ENCODE data around the gene G6PC2.

GRCh38 chr2:168890006-168890782 is 10.9 kb upstream of the G6PC2 start, which contains the start of gene SPC25:
- TF ChIP-seq, protein P1, sequence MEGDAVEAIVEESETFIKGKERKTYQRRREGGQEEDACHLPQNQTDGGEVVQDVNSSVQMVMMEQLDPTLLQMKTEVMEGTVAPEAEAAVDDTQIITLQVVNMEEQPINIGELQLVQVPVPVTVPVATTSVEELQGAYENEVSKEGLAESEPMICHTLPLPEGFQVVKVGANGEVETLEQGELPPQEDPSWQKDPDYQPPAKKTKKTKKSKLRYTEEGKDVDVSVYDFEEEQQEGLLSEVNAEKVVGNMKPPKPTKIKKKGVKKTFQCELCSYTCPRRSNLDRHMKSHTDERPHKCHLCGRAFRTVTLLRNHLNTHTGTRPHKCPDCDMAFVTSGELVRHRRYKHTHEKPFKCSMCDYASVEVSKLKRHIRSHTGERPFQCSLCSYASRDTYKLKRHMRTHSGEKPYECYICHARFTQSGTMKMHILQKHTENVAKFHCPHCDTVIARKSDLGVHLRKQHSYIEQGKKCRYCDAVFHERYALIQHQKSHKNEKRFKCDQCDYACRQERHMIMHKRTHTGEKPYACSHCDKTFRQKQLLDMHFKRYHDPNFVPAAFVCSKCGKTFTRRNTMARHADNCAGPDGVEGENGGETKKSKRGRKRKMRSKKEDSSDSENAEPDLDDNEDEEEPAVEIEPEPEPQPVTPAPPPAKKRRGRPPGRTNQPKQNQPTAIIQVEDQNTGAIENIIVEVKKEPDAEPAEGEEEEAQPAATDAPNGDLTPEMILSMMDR (IDR thresholded peaks at IDR 0.05): peak in 4 of 6 experiments; percentile 9 to 46 (median 22)
- TF ChIP-seq POLR2A (IDR thresholded peaks at IDR 0.05): no peak
